ENCODE measurements around the gene USP53.
A peak's percentile ranks its signal among the peaks of the same experiment; 100 is the strongest.

The USP53 gene

DNA sequence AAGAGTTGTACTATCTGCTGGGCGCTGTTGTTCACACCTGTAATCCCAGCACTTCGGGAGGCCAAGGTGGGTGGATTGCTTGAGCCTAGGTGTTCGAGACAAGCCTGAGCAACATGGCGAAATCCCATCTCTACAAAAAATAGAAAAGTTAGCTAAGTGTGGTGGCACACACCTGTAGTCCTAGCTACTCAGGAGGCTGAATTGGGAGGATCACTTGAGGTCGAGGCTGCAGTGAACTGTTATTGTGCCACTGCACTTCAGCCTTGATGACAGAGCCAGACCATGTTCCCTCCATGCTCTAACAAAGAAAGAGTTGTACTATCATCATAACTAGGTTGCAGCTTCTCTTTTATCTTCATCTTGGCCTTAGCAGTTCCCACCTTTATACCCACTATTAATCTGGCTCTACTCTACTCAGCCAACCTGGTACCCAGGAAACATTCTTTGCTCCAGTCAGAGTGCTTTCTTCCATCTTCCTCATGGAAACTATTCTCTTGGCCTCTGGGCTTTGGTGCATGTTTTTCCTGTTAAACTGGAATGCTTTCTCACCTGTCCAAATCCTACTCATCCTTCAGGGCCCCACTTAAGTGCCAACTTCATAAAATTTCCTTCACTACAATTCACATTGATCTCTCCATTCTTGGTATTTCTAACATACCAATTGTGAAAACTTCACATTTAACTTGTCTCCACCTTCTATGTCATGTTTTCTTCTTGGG is 91.2 kb downstream of the USP53 start:
- in situ Hi-C loops (cut with HindIII; ENCODE audit: low pct_ligation_motif_present, low sequenced_read_pairs): no loop called here

DNA sequence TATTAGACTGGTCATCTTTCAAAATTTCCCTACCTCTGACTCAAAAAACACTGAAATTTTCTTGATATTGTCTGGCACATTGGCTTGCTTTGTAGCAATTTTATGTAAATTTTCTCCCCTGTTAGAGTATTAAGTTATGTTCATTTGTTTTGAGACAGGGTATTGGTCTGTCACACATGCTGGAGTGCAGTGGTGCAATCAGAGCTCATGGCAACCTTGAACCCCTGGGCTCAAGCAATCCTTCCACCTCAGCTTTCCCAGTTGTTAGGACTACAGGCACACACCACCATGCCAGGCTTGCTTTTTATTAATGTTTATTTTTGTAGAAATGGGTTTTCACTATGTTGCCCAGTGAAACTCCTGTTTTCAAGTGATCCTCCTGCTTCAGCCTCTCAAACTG is 91.9 kb downstream of the USP53 start:
- no peaks in the 10 kb centered on the region for H3K27me3 ChIP-seq (replicated peaks)
- in situ Hi-C loops (cut with HindIII; ENCODE audit: low pct_ligation_motif_present, low sequenced_read_pairs): no loop called here
- H3K36me3 ChIP-seq (replicated peaks): no peaks in the 10 kb centered on the region
- TF ChIP-seq, protein P1, sequence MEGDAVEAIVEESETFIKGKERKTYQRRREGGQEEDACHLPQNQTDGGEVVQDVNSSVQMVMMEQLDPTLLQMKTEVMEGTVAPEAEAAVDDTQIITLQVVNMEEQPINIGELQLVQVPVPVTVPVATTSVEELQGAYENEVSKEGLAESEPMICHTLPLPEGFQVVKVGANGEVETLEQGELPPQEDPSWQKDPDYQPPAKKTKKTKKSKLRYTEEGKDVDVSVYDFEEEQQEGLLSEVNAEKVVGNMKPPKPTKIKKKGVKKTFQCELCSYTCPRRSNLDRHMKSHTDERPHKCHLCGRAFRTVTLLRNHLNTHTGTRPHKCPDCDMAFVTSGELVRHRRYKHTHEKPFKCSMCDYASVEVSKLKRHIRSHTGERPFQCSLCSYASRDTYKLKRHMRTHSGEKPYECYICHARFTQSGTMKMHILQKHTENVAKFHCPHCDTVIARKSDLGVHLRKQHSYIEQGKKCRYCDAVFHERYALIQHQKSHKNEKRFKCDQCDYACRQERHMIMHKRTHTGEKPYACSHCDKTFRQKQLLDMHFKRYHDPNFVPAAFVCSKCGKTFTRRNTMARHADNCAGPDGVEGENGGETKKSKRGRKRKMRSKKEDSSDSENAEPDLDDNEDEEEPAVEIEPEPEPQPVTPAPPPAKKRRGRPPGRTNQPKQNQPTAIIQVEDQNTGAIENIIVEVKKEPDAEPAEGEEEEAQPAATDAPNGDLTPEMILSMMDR (IDR thresholded peaks at IDR 0.05; ENCODE audit: low read depth, low read length, missing control alignments): no peak
- DNase-seq: no peak
- no peak overlapping the region for H3K27ac ChIP-seq
- H3K4me3 ChIP-seq (ENCODE audit: low read depth, low read length): no peak overlapping the region

More for the DNA sequence above, 91.2 kb downstream of the USP53 start:
- H3K36me3 ChIP-seq (replicated peaks): no peaks in the 10 kb centered on the region
- no peak overlapping the region for H3K4me3 ChIP-seq (ENCODE audit: low read depth, low read length)
- no peak for DNase-seq
- H3K27ac ChIP-seq: no peak overlapping the region
- TF ChIP-seq, protein P1 (IDR thresholded peaks at IDR 0.05; ENCODE audit: low read depth, low read length, missing control alignments): no peak
- no peaks in the 10 kb centered on the region for H3K27me3 ChIP-seq (replicated peaks)

- in situ Hi-C loops (cut with HindIII; ENCODE audit: low pct_ligation_motif_present, low sequenced_read_pairs): no loop called here
- Histone ChIP-seq H3K27me3 (replicated peaks) (no peaks in the 10 kb centered on the region), H3K4me3 (ENCODE audit: low read depth, low read length) (no peak overlapping the region), H3K27ac (no peak overlapping the region), H3K36me3 (replicated peaks) (no peaks in the 10 kb centered on the region)
- TF ChIP-seq, protein P1 (IDR thresholded peaks at IDR 0.05; ENCODE audit: low read depth, low read length, missing control alignments): no peak
- no peak for DNase-seq
Measured at GRCh38 chr4:119307606-119308005, 95.1 kb downstream of the USP53 start.

- in situ Hi-C loops (cut with HindIII; ENCODE audit: low pct_ligation_motif_present, low sequenced_read_pairs): no loop called here
- Histone ChIP-seq H3K27me3 (replicated peaks) (no peaks in the 10 kb centered on the region), H3K4me3 (ENCODE audit: low read depth, low read length) (no peak overlapping the region), H3K36me3 (replicated peaks) (no peaks in the 10 kb centered on the region), H3K27ac (no peak overlapping the region)
- no peak for DNase-seq
- TF ChIP-seq, protein P1 (IDR thresholded peaks at IDR 0.05; ENCODE audit: low read depth, low read length, missing control alignments): no peak
Measured at GRCh38 chr4:119310826-119311225, 98.3 kb downstream of the USP53 start.

DNA sequence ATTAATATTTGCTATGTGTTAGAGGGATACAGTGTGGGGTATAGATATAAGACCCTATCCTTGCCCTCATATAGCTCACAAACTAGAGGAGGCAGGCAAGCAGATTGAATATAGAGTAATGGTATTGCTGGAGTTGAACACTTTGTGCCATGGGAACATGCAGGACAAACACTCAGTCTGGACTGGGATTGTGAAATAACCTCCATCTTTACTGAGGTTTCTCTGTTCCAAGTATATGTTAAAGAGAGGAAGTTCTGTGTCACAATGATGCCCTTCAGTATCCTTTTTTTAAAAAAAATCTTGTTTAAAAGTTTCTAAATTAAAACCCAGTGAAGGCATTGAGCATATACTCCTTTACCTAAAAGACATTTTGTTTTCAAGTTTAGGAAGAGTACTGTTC is 100.7 kb downstream of the USP53 start:
- Histone ChIP-seq H3K27ac (no peak overlapping the region), H3K36me3 (replicated peaks) (no peaks in the 10 kb centered on the region), H3K4me3 (ENCODE audit: low read depth, low read length) (no peak overlapping the region), H3K27me3 (replicated peaks) (no peaks in the 10 kb centered on the region)
- in situ Hi-C loops (cut with HindIII; ENCODE audit: low pct_ligation_motif_present, low sequenced_read_pairs): no loop called here
- TF ChIP-seq, protein P1 (IDR thresholded peaks at IDR 0.05; ENCODE audit: low read depth, low read length, missing control alignments): no peak
- DNase-seq: no peak

DNA sequence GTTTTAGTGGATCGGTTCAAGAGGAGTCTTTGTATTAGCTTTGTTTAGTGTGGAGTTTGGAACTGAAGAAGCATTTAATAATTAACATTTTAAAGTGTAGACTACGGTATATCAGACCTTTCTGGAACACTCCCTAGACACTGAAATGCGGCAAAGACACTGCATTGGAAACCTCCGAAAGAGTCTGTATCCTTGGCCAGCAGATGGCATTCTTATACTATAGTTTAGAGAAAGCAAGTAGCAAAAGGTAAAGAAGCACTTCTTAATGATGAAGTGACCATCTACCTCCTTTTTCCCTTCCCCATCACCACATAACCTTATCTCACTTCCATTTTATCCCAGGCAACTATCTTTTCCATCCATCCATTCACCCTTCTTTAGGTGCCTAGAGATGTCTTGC is 101.8 kb downstream of the USP53 start:
- no peaks in the 10 kb centered on the region for H3K36me3 ChIP-seq (replicated peaks)
- no peak for DNase-seq
- no peak overlapping the region for H3K4me3 ChIP-seq (ENCODE audit: low read depth, low read length)
- H3K27ac ChIP-seq: no peak overlapping the region
- H3K27me3 ChIP-seq (replicated peaks): no peaks in the 10 kb centered on the region
- TF ChIP-seq, protein P1 (IDR thresholded peaks at IDR 0.05; ENCODE audit: low read depth, low read length, missing control alignments): peak; percentile 67
- in situ Hi-C loops (cut with HindIII; ENCODE audit: low pct_ligation_motif_present, low sequenced_read_pairs): no loop called here

All from brain microvascular endothelial cell (primary cell).